K562 (cell line): ENCODE results near the gene AP3M1. TPM values are rescaled to one million over a fixed set of nuclear protein-coding genes. Genes with fewer than 3 reads are reported as not detected.

Experiments used
- ATF1 ChIP-seq, 2 experiments: fragments of 450-650 bp in 1 of 2; IDR thresholded peaks; 2 replicates each; pipeline ENCODE4 v1.6.1; 2016; ENCODE audit warnings: missing compliant biosample characterization in 1 of 2, missing genetic modification characterization in 1 of 2
- BRCA1 ChIP-seq, 2 experiments: fragments of 450-650 bp in 1 of 2; sonication (generic) in 1 of 2; formaldehyde crosslinking in 1 of 2; IDR thresholded peaks; 2 replicates each; pipeline versions ENCODE4 v1.5.0 to v1.6.1; 2017 to 2020; ENCODE audit warnings: mild to moderate bottlenecking in 1 of 2, missing genetic modification reagents in 1 of 2
- CBX3 ChIP-seq, 2 experiments: IDR thresholded peaks; 1 replicate in 1 of 2; 2 replicates in 1 of 2; pipeline ENCODE4 v1.6.1; 2012; ENCODE audit warnings: inconsistent platforms in 2 of 2, low read length in 2 of 2, borderline replicate concordance in 1 of 2, control low read depth in 1 of 2
- DACH1 ChIP-seq: fragments of 450-650 bp; IDR thresholded peaks from 2 replicates; pipeline ENCODE4 v1.6.1; 2018; ENCODE audit not compliant: partially characterized antibody
- GATA2 ChIP-seq: sonication (generic); formaldehyde crosslinking; IDR thresholded peaks from 2 replicates; pipeline ENCODE4 v1.4.0; 2020; ENCODE audit warnings: mild to moderate bottlenecking, missing genetic modification reagents
- HBP1 ChIP-seq: fragments of 450-650 bp; formaldehyde crosslinking; IDR thresholded peaks from 2 replicates; pipeline ENCODE4 v1.4.0; 2022; ENCODE audit warnings: missing genetic modification characterization
- MAFK ChIP-seq: IDR thresholded peaks from 2 replicates; pipeline ENCODE4 v1.6.1; 2011; ENCODE audit warnings: low read length, improper control_type of control experiment
- MYNN ChIP-seq, 2 experiments: sonication (generic); formaldehyde crosslinking in 1 of 2; IDR thresholded peaks; 2 replicates each; pipeline versions ENCODE4 v1.5.0 to v1.6.1; 2016 to 2020; ENCODE audit warnings: antibody characterized with exemption in 1 of 2, missing genetic modification reagents in 1 of 2
- NEUROD1 ChIP-seq: fragments of 150-350 bp; IDR thresholded peaks from 2 replicates; pipeline ENCODE4 v1.6.1; 2014; ENCODE audit warnings: borderline replicate concordance, low read length, low read depth; ENCODE audit not compliant: partially characterized antibody
- NFXL1 ChIP-seq: fragments of 450-650 bp; formaldehyde crosslinking; IDR thresholded peaks from 2 replicates; pipeline ENCODE4 v1.4.0; 2021; ENCODE audit warnings: mild to moderate bottlenecking
- RNF2 ChIP-seq: sonication (generic); IDR thresholded peaks from 2 replicates; pipeline ENCODE4 v1.6.1; 2016
- U2AF2 ChIP-seq: fragments of 200-400 bp; formaldehyde crosslinking; optimal IDR thresholded peaks from 2 replicates; pipeline ENCODE3; 2017; ENCODE audit warnings: low read depth, mild to moderate bottlenecking, low read length
- YY1 ChIP-seq, 3 experiments: IDR thresholded peaks; 2 replicates each; pipeline ENCODE4 v1.6.1; 2011; ENCODE audit warnings: low read length in 2 of 3, mild to moderate bottlenecking in 2 of 3, moderate library complexity in 2 of 3, borderline replicate concordance in 1 of 3, control low read depth in 1 of 3, low read depth in 1 of 3; ENCODE audit not compliant: insufficient read depth in 3 of 3, insufficient replicate concordance in 2 of 3, control insufficient read depth in 1 of 3, insufficient read length in 1 of 3; ENCODE audit errors: extremely low read depth in 1 of 3
- ZBTB11 ChIP-seq, 3 experiments: fragments of 200-800 bp in 1 of 3; fragments of 250-450 bp in 1 of 3; fragments of 450-650 bp in 1 of 3; sonication (Bioruptor Pico) in 1 of 3; sonication (Bioruptor generic) in 1 of 3; formaldehyde crosslinking in 1 of 3; IDR thresholded peaks; 2 replicates each; pipeline versions ENCODE4 v1.6.1 to v1.8.0; 2016 to 2022; ENCODE audit warnings: mild to moderate bottlenecking in 2 of 3, missing genetic modification characterization in 2 of 3, missing compliant biosample characterization in 1 of 3, moderate library complexity in 1 of 3
- ZBTB26 ChIP-seq: fragments of 450-650 bp; formaldehyde crosslinking; IDR thresholded peaks from 2 replicates; pipeline ENCODE4 v1.4.0; 2022; ENCODE audit warnings: missing genetic modification characterization
- ZNF512 ChIP-seq: IDR thresholded peaks from 2 replicates; pipeline ENCODE4 v1.6.1; 2016; ENCODE audit warnings: missing genetic modification characterization, missing compliant biosample characterization
- ZNF644 ChIP-seq: fragments of 200-800 bp; sonication (Bioruptor generic); IDR thresholded peaks from 2 replicates; pipeline ENCODE4 v1.6.1; 2016; ENCODE audit warnings: low read depth, missing genetic modification characterization, missing compliant biosample characterization
- ZNF76 ChIP-seq: fragments of 250-450 bp; sonication (Bioruptor Pico); IDR thresholded peaks from 2 replicates; pipeline ENCODE4 v1.4.0; 2020; ENCODE audit warnings: mild to moderate bottlenecking, moderate library complexity, borderline replicate concordance
- ZNF785 ChIP-seq: fragments of 250-450 bp; sonication (Bioruptor Pico); IDR thresholded peaks from 2 replicates; pipeline ENCODE4 v1.4.0; 2020; ENCODE audit warnings: mild to moderate bottlenecking
- polyA plus RNA-seq, 8 experiments: library from polyadenylated mRNA; depleted of rRNA in 4 of 8; stranded (reverse) in 5 of 8; unstranded in 3 of 8; fragments of >200 nt; fragmentation: Nextera tagmentation in 2 of 8; fragmentation: Illumina TruSeq in 1 of 8; extraction: Ambion mirVana in 2 of 8; extraction: Trizol in 1 of 8; gene quantifications; 2 replicates each; pipeline versions ENCODE4 v1.2.1 to v1.2.3, GENCODE V29; 2011 to 2014; ENCODE audit warnings: inconsistent platforms in 1 of 8, missing spikeins in 1 of 8
- total RNA-seq, 7 experiments: library from RNA; depleted of rRNA in 6 of 7; stranded (reverse); fragments of >200 nt in 6 of 7; fragmentation: Illumina TruSeq in 2 of 7; extraction: Trizol in 2 of 7; gene quantifications; 2 replicates each; pipeline versions ENCODE4 v1.2.1 to v1.2.3, GENCODE V29; 2011 to 2021; ENCODE audit warnings: low replicate concordance in 1 of 7

Gene AP3M1
- total and polyA plus RNA-seq, 9 of the 15 experiments (the other 6 are each of a cell fraction or from before 2014, with no cell fraction given) = 44.3 to 135 (median 67.6) TPM

- peak in 1 of 3 experiments; percentile 63 for TF ChIP-seq YY1 (IDR thresholded peaks at IDR 0.05; ENCODE audit: borderline replicate concordance in 1 of 3, control insufficient read depth in 1 of 3, extremely low read depth in 1 of 3, insufficient read depth in 3 of 3, insufficient read length in 1 of 3, insufficient replicate concordance in 2 of 3, low read depth in 1 of 3, low read length in 2 of 3)
- TF ChIP-seq ZNF76 (CRISPR knock-in tag) = 0 out of 2 replicates have a peak, but pooled peaks have one; percentile 52
- no peak for TF ChIP-seq HBP1
- TF ChIP-seq BRCA1 (IDR thresholded peaks at IDR 0.05) = no peak
- no peak for TF ChIP-seq BRCA1 (CRISPR knock-in tag; IDR thresholded peaks at IDR 0.05)
- TF ChIP-seq RNF2 = no peak
- TF ChIP-seq NFXL1 (CRISPR knock-in tag) = no peak
- no peak for TF ChIP-seq MAFK
- TF ChIP-seq ATF1 (CRISPR knock-in tag; IDR thresholded peaks at IDR 0.05) = no peak
- TF ChIP-seq ATF1 (tag; IDR thresholded peaks at IDR 0.05) = no peak
- TF ChIP-seq ZNF644 (tag) = no peak
- TF ChIP-seq ZNF512 (tag) = no peak
- no peak for TF ChIP-seq ZNF785
- no peak for TF ChIP-seq U2AF2
- no peak for TF ChIP-seq ZBTB11 (CRISPR knock-in tag; IDR thresholded peaks at IDR 0.05)
- TF ChIP-seq ZBTB26 (CRISPR knock-in tag) = no peak
- TF ChIP-seq CBX3 (IDR thresholded peaks at IDR 0.05; ENCODE audit: borderline replicate concordance in 1 of 2, low read length in 2 of 2) = no peak
- TF ChIP-seq GATA2 (CRISPR knock-in tag) = no peak
- no peak for TF ChIP-seq MYNN (IDR thresholded peaks at IDR 0.05)
- no peak for TF ChIP-seq MYNN (CRISPR knock-in tag; IDR thresholded peaks at IDR 0.05)
- TF ChIP-seq NEUROD1 = no peak
- no peak for TF ChIP-seq DACH1
These were observed 26.6 kb upstream of the AP3M1 start (continued) for GRCh38 chr10:74177140-74177677.
